Mucosa of gallbladder (tissue), 1 donor: ENCODE data around the gene HELB. TPM values are rescaled to one million over a fixed set of nuclear protein-coding genes. Genes with fewer than 3 reads are reported as not detected.
"Not testable (repeated sequence)": the region's sequence is repeated elsewhere in the genome, so short reads cannot be mapped to it uniquely, and the experiment has no call there.

Experiments
- DNase-seq: peaks from one replicate; pipeline ENCODE4 v3.0.0-alpha.2; 2020; ENCODE audit warnings: low spot score
- total RNA-seq: library from RNA; stranded (reverse); gene quantifications from one replicate; pipeline ENCODE4 v1.2.1, GENCODE V29; 2021
- donor health status: DM: no; HTN: no; CAD: no.

The HELB gene
- total RNA-seq, 1 donor from 2014 or later: 3.6 TPM

- not testable (repeated sequence) for DNase-seq
Measured at GRCh38 chr12:66303316-66303804, 1.1 kb downstream of the HELB start.

- no peak for DNase-seq
Measured at GRCh38 chr12:66304296-66304900, 2.1 kb downstream of the HELB start.

GRCh38 chr12:66309606-66310005, 7.3 kb downstream of the HELB start:
- no peak for DNase-seq

- DNase-seq: no peak
Measured at GRCh38 chr12:66312189-66312588, 9.9 kb downstream of the HELB start.

GRCh38 chr12:66314278-66314677, 12.0 kb downstream of the HELB start:
- no peak for DNase-seq

GRCh38 chr12:66319266-66319954, 17.1 kb downstream of the HELB start:
- no peak for DNase-seq

GRCh38 chr12:66320996-66321395, 18.7 kb downstream of the HELB start:
- DNase-seq: no peak

GRCh38 chr12:66321435-66321834, 19.1 kb downstream of the HELB start:
- DNase-seq: no peak

- DNase-seq: no peak
Measured at GRCh38 chr12:66323017-66323416, 20.7 kb downstream of the HELB start.

GRCh38 chr12:66329941-66330340, 27.6 kb downstream of the HELB start:
- DNase-seq: no peak

GRCh38 chr12:66331016-66331415, 28.7 kb downstream of the HELB start:
- DNase-seq: no peak

GRCh38 chr12:66331814-66332213, 29.5 kb downstream of the HELB start:
- DNase-seq: no peak

GRCh38 chr12:66335746-66336145, 33.5 kb downstream of the HELB start:
- no peak for DNase-seq

GRCh38 chr12:66337381-66338010, 35.2 kb downstream of the HELB start:
- DNase-seq: no peak

GRCh38 chr12:66340131-66340530, 37.8 kb downstream of the HELB start:
- DNase-seq: no peak

- no peak for DNase-seq
Measured at GRCh38 chr12:66341126-66341525, 38.8 kb downstream of the HELB start.

GRCh38 chr12:66345212-66345611, 42.9 kb downstream of the HELB start:
- DNase-seq: no peak

GRCh38 chr12:66345956-66346355, 43.7 kb downstream of the HELB start:
- DNase-seq: no peak

- no peak for DNase-seq
Measured at GRCh38 chr12:66351301-66351700, 49.0 kb downstream of the HELB start.

GRCh38 chr12:66352197-66352596, 49.9 kb downstream of the HELB start:
- DNase-seq: peak; percentile 13

GRCh38 chr12:66352899-66353298, 50.6 kb downstream of the HELB start:
- DNase-seq: no peak

- DNase-seq: no peak
Measured at GRCh38 chr12:66354291-66354690, 52.0 kb downstream of the HELB start.

- no peak for DNase-seq
Measured at GRCh38 chr12:66359300-66359699, 57.0 kb downstream of the HELB start.
